Body of pancreas (tissue), 4 donors: ENCODE data around the gene TRIM6.

Experiments
- POLR2A ChIP-seq, 3 donors: fragments of 450-650 bp; IDR thresholded peaks; one replicate each; pipeline ENCODE4 v1.6.1; 2016; ENCODE audit warnings: antibody characterized with exemption in 3 of 3, mild to moderate bottlenecking in 2 of 3
- TF ChIP-seq, protein P1 (sequence below), 7 experiments: fragments of 450-650 bp in 4 of 7; fragments of 200-600 bp in 3 of 7; sonication (generic) in 3 of 7; IDR thresholded peaks; one replicate each; pipeline ENCODE4 v1.5.1; 2016 to 2019; ENCODE audit warnings: antibody characterized with exemption in 7 of 7

DNA sequence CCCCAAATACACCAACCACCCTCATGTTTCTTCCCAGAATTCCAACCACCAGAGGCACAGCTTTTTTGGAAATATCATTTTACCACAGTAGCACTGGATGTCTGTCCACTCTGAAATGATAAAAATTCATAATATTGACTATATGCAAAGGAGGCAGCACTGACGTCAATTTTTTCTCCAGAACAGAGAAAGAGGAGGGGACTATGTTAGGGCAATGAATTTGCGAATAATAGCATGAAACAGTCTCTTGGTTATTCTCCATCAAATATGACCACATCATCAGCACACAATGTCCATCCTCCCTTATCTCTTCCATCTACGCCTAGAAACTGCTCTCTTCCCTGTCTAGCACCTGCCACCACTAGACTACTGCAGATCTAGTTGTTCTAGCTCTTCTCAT lies 49.7 kb downstream of the TRIM6 start:
- TF ChIP-seq, protein P1, sequence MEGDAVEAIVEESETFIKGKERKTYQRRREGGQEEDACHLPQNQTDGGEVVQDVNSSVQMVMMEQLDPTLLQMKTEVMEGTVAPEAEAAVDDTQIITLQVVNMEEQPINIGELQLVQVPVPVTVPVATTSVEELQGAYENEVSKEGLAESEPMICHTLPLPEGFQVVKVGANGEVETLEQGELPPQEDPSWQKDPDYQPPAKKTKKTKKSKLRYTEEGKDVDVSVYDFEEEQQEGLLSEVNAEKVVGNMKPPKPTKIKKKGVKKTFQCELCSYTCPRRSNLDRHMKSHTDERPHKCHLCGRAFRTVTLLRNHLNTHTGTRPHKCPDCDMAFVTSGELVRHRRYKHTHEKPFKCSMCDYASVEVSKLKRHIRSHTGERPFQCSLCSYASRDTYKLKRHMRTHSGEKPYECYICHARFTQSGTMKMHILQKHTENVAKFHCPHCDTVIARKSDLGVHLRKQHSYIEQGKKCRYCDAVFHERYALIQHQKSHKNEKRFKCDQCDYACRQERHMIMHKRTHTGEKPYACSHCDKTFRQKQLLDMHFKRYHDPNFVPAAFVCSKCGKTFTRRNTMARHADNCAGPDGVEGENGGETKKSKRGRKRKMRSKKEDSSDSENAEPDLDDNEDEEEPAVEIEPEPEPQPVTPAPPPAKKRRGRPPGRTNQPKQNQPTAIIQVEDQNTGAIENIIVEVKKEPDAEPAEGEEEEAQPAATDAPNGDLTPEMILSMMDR (IDR thresholded peaks at IDR 0.05): no peak
- no peak for TF ChIP-seq POLR2A (IDR thresholded peaks at IDR 0.05)
